ENCODE measurements around the gene SCUBE1.

Gene SCUBE1

DNA sequence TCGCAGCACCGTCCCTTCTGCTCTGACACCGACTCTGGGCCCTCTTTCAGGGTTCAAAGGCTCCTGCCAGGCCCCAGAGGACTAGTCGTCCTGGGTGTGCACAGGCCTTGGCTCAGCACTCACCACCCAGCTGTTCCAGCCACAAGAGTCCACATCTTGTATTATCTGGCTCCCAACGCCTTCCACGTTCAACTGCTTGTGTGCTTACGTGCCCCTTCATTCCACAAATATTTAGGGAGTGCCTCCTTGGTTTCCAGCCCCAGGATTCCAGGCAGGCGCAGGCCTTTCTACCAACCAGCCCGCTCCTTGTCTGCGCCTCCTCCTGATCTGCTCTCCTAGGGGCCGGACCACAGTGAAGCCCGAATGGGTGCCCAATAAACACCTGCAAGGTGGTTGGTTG, 70.9 kb downstream of the SCUBE1 start:
- TF ChIP-seq OSR1 (CRISPR knock-in tag; IDR thresholded peaks at IDR 0.05) (no peak), TOX (CRISPR knock-in tag; IDR thresholded peaks at IDR 0.05; ENCODE audit: borderline replicate concordance) (no peak), CSDC2 (CRISPR knock-in tag; IDR thresholded peaks at IDR 0.05) (no peak), ZNF8 (CRISPR knock-in tag; IDR thresholded peaks at IDR 0.05) (no peak), TSHZ2 (CRISPR knock-in tag; IDR thresholded peaks at IDR 0.05) (no peak), ARNTL (CRISPR knock-in tag; IDR thresholded peaks at IDR 0.05; ENCODE audit: borderline replicate concordance, low read depth) (no peak), PPARA (CRISPR knock-in tag; IDR thresholded peaks at IDR 0.05; ENCODE audit: borderline replicate concordance) (no peak)
- no peak for ATAC-seq

DNA sequence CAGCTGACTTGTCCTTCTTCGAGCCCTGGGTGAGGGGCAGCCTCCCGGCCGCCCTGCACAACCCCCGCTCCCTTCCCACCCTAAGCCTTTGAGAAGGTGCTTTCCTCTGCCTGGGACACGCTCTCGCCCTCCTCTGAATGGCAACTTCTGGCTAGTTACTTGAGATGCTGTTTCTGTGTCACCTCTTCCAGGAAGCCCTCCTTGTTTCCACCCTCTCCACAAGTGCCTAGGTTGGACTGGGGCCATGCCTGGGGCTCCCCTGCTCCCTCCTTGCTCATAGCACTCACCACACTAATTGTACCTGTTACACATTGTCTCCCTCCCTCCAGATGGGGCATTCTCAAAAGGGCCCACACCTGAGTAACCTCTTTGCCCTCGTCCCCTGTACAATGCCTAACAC, 72.2 kb downstream of the SCUBE1 start:
- no peak for ATAC-seq
- TF ChIP-seq, protein P1, sequence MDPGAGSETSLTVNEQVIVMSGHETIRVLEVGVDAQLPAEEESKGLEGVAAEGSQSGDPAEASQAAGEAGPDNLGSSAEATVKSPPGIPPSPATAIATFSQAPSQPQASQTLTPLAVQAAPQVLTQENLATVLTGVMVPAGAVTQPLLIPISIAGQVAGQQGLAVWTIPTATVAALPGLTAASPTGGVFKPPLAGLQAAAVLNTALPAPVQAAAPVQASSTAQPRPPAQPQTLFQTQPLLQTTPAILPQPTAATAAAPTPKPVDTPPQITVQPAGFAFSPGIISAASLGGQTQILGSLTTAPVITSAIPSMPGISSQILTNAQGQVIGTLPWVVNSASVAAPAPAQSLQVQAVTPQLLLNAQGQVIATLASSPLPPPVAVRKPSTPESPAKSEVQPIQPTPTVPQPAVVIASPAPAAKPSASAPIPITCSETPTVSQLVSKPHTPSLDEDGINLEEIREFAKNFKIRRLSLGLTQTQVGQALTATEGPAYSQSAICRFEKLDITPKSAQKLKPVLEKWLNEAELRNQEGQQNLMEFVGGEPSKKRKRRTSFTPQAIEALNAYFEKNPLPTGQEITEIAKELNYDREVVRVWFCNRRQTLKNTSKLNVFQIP (CRISPR knock-in tag; IDR thresholded peaks at IDR 0.05; ENCODE audit: borderline replicate concordance, low read depth), result no peak
- TF ChIP-seq ZNF565 (CRISPR knock-in tag; conservative IDR thresholded peaks at IDR 0.05; ENCODE audit: low read depth) (no peak), ZC3H10 (CRISPR knock-in tag; IDR thresholded peaks at IDR 0.05) (no peak), ISL1 (CRISPR knock-in tag; IDR thresholded peaks at IDR 0.05) (no peak), ARNTL (CRISPR knock-in tag; IDR thresholded peaks at IDR 0.05; ENCODE audit: borderline replicate concordance, low read depth) (no peak), TSHZ2 (CRISPR knock-in tag; IDR thresholded peaks at IDR 0.05) (no peak), ESRRG (CRISPR knock-in tag; IDR thresholded peaks at IDR 0.05) (no peak), CREB5 (CRISPR knock-in tag; IDR thresholded peaks at IDR 0.05; ENCODE audit: low read depth) (no peak), PPARA (CRISPR knock-in tag; IDR thresholded peaks at IDR 0.05; ENCODE audit: borderline replicate concordance) (no peak), ZNF70 (CRISPR knock-in tag; IDR thresholded peaks at IDR 0.05) (no peak)
- TF ChIP-seq, protein P2, sequence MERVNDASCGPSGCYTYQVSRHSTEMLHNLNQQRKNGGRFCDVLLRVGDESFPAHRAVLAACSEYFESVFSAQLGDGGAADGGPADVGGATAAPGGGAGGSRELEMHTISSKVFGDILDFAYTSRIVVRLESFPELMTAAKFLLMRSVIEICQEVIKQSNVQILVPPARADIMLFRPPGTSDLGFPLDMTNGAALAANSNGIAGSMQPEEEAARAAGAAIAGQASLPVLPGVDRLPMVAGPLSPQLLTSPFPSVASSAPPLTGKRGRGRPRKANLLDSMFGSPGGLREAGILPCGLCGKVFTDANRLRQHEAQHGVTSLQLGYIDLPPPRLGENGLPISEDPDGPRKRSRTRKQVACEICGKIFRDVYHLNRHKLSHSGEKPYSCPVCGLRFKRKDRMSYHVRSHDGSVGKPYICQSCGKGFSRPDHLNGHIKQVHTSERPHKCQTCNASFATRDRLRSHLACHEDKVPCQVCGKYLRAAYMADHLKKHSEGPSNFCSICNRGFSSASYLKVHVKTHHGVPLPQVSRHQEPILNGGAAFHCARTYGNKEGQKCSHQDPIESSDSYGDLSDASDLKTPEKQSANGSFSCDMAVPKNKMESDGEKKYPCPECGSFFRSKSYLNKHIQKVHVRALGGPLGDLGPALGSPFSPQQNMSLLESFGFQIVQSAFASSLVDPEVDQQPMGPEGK (CRISPR knock-in tag; IDR thresholded peaks at IDR 0.05; ENCODE audit: borderline replicate concordance), result no peak

DNA sequence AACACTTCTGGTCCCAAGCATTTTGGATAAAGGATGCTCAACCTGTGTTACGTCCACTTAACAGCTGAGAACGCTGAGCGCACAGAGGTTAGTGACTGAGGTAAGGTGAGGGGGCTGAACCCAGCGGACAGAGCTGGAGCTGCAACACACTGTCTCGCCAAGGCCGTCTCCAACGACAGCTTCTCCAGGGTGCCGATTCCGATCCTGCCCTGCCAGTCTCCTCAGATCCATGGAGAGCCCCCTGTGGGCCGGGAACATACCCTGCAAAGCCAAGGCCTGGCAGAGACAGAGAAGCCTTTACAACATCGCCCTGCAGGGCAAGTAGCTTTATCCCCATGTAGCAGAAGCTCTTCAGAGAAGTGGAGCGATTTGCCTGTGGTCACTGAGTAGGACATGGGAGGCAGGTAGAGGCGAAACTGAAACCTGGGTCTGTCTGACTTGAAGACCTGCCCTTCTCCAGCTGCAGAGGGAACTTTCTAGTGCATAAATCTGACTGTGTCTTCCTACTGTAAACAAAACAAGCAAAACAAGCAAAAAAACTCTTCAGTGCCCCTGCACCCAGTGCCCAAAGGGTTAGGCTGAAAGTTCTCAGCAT, 72.8 kb downstream of the SCUBE1 start:
- no peak for ATAC-seq
- TF ChIP-seq OSR1 (CRISPR knock-in tag; IDR thresholded peaks at IDR 0.05) (no peak), ZFP3 (CRISPR knock-in tag; IDR thresholded peaks at IDR 0.05) (no peak), ZC3H10 (CRISPR knock-in tag; IDR thresholded peaks at IDR 0.05) (no peak), PPARA (CRISPR knock-in tag; IDR thresholded peaks at IDR 0.05; ENCODE audit: borderline replicate concordance) (no peak), BACH2 (CRISPR knock-in tag; IDR thresholded peaks at IDR 0.05; ENCODE audit: borderline replicate concordance) (no peak), RARB (CRISPR knock-in tag; IDR thresholded peaks at IDR 0.05) (no peak), ISL1 (CRISPR knock-in tag; IDR thresholded peaks at IDR 0.05) (no peak), ZNF565 (CRISPR knock-in tag; conservative IDR thresholded peaks at IDR 0.05; ENCODE audit: low read depth) (no peak), TCF4 (CRISPR knock-in tag; IDR thresholded peaks at IDR 0.05; ENCODE audit: borderline replicate concordance) (no peak), ZNF70 (CRISPR knock-in tag; IDR thresholded peaks at IDR 0.05) (no peak), CSDC2 (CRISPR knock-in tag; IDR thresholded peaks at IDR 0.05) (no peak)
- TF ChIP-seq, protein P1 (CRISPR knock-in tag; IDR thresholded peaks at IDR 0.05; ENCODE audit: borderline replicate concordance, low read depth), result no peak
- TF ChIP-seq, protein P2 (CRISPR knock-in tag; IDR thresholded peaks at IDR 0.05; ENCODE audit: borderline replicate concordance), result no peak

Data from SK-N-SH treated with all-trans-retinoic acid at 6 μM for 48 hours (cell line).